ENCODE data around the gene AVPR2.

DNA sequence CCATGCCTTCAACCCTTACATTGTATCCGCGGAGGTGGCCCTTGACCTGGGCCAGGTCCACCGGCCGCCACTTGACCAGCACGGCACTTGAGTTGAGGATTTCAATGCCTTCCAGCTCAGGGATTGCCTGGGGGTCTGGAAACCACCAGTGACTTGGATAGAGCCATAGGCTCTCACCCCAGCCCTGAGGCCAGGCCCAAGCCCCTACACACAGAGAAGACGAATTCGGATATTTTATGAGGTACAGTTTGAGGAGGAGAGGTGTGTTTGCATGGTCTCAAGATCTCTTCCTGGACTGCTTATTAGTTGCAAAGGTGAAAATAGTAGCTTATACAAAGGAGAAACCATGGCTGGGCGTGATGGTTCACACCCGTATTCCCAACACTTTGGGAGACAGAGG lies 38.8 kb upstream of the AVPR2 start:
- TF ChIP-seq, protein P1, sequence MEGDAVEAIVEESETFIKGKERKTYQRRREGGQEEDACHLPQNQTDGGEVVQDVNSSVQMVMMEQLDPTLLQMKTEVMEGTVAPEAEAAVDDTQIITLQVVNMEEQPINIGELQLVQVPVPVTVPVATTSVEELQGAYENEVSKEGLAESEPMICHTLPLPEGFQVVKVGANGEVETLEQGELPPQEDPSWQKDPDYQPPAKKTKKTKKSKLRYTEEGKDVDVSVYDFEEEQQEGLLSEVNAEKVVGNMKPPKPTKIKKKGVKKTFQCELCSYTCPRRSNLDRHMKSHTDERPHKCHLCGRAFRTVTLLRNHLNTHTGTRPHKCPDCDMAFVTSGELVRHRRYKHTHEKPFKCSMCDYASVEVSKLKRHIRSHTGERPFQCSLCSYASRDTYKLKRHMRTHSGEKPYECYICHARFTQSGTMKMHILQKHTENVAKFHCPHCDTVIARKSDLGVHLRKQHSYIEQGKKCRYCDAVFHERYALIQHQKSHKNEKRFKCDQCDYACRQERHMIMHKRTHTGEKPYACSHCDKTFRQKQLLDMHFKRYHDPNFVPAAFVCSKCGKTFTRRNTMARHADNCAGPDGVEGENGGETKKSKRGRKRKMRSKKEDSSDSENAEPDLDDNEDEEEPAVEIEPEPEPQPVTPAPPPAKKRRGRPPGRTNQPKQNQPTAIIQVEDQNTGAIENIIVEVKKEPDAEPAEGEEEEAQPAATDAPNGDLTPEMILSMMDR (conservative IDR thresholded peaks at IDR 0.05 in 1 of 2, IDR thresholded peaks at IDR 0.05 in 1 of 2; ENCODE audit: low read depth in 1 of 2, low read length in 2 of 2), result no peak
- no peak for TF ChIP-seq EZH2 (IDR thresholded peaks at IDR 0.05; ENCODE audit: low read length, missing control alignments)

Measured in fibroblast of lung (primary cell).